Superior temporal gyrus (tissue), 1 donor: Measurements from ENCODE around the gene SLC25A1.
"Not testable (repeated sequence)": the region's sequence is repeated elsewhere in the genome, so short reads cannot be mapped to it uniquely, and the experiment has no call there.

Experiments used
- DNase-seq: peaks from one replicate; pipeline ENCODE4 v3.0.0-alpha.2; 2016; ENCODE audit errors: extremely low spot score

The SLC25A1 gene

DNA sequence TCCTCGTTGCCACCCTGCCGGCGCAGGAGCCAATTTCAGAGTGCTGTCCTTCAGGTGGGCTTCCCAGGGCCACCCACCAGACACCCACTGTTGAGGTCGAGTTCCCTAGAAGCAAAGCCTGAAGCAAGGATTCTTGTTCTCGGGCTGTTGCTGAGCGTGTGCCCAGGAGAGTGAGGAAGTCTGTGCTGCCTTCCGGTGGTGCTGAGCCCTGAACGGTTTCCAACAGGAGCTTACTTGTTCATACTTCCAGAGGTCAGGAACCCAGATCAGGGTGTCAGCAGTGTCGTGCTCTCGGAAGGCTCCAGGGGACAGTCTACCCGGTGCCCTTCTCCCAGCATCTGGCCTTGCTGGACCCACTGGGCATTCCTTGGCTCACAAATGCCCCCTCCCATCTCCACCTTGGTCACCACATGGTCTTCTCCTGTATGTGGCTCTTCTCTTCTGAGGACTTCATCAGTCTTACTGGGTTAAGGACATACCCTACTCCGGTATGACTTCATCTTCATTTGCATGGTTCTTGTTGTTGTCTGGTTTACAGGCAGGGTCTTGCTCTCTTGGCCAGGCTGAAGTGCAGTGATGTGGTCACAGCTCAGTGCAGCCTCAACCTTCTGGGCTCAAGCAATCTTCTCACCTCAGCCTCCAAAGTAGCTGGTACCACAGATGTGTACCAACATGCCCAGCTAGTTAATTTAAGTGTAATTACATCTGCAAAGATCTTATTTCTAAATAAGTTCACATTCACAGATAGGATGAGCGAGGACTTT is 11.2 kb downstream of the SLC25A1 start:
- no peak for DNase-seq

DNA sequence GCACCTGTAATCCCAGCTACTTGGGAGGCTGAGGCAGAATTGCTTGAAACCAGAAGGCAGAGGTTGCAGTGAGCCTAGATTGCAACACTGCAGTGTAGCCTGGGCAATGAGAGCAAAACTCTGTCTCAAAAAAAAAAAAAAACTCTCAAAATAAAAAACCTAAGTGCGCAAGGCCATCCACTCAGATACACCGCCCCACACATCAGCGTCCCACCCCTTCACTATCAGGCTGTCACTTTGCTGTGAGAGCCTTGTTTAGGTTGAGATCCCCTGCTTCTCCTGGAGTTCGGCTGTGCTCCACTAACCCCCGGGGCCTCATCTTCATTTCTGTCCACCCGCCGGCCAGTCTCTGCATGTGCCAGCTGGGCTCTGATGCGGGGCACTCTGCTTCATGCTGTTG is 12.1 kb downstream of the SLC25A1 start:
- no peak for DNase-seq

DNA sequence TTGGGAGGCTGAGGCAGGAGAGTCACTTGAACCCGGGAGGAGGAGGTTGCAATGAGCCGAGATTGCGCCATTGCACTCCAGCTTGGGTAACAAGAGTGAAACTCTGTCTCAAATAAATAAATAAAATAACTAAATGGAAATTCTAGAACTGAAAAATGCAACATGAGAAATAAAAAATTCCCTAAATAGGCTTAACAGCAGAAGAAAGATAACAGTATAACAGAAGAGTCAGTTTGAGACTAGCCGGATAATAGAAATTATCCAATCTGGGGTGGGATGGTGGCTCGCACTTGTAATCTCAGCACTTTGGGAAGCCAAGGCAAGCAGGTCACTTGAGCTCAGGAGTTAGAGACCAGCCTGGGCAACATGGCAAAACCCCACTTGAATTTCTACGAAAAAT is 14.1 kb downstream of the SLC25A1 start:
- no peak for DNase-seq

DNA sequence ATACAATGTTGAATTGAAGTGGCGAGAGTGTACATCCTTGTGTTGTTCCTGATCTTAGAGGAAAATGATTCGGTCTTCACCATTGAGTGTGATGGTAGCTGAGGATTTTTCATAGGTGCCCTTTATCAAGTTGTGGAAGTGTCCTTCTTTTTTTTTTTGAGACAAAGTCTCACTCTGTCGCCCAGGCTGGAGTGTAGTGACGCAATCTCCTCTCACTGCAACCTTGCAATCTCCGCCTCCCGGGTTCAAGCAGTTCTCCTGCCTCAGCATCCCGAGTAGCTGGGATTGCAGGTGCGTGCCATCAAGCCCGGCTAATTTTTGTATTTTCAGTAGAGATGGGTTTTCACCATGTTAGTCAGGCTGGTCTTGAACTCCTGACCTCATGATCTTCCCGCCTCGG is 19.9 kb downstream of the SLC25A1 start:
- not testable (repeated sequence) for DNase-seq

DNA sequence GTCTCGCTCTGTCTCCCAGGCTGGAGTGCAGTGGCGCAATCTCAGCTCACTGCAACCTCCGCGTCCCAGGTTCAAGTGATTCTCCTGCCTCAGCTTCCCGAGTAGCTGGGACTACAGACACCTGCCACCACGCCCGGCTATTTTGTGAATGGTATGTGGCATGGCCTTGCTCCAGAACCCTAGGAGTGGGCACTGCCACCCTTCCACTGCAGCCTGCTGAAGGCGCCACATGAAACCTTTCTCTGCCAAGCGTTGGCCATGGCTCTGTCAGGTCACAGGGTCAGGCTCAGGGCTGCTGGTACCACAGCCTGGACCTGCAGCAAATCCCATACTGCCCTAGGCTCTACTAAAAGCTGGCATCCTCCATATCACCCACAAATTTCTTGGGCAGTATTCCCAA is 22.4 kb downstream of the SLC25A1 start:
- not testable (repeated sequence) for DNase-seq

DNA sequence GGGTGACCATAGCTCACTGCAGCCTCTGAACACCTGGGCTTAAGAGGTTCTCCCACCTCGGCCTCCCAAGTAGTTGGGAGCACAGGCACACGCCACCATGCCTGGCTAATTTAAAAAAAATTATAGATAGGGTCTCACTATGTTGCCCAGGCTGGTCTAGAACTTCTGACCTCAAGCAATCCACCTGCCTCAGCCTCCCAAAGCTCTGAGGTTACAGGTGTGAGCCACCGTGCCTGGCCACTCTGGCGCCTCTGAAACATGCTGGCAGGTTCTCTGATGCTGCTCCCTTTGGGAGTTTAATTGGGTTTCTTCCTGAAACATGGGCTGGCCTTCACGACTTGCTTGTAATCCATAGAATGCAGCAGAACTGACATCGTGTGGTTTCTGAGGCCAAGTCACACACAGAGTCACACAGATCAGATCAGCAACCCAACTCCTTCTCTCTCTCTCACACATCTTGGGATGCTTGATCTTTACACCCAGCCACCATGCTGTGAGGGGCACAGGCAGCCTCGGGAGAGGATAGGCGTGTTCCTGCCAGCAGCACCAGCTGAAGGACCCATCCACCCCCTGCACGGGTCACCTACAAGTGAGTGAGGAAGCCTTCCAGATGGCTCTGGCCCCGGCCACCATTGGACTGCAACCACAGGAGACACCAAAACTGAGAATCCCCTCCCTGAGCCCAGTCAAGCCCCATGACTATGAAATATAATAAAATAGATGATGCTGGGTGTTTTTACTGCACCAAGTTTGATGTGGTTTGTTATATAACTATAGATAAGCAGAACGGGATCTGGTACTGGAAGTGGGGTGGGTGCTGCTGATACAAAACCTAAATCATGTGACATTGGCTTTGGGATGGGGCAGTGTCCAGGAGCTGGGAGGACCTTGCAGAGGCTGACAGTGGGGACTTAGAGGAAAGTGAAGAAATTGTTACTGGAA is 25.3 kb downstream of the SLC25A1 start:
- no peak for DNase-seq

DNA sequence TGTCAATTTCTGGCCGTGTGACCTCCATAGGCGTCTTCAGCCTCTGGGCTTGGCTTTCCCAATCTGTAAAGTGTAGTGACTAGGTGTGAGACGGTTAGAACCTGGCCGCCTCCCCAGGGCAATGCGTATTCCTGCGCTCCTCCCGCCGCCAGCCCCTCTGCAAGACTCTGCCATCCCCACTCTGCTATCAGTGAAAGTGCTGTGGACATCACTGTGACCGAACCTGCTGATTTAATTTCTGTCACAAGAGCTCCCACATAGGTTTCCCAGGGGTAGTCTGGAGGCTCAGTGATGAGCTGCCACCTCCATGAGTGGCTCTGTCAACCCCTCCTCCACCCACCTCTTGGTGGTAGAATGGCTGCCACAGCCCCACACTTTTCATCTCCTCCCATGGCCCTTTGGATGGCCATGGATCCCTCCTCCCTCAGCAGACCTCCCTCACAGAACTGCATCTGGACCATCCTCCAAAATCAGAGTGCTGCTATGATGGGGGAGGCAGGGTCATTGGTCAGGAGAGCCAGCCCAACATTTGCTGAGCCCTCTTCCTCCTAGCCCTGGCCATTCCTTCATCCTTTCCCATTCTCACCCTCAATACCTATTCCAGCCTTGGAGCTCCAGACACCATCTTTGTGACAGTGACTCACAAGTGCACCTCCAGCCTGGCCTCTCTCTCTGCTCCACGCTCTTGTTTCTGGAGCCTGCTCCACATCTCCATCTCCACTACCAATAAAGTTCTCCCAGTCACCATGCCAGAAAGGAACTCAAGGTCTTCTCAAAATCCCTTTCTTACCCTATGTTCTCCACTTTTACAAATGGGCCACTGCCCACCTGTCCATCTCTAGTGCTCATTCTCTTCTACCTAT is 27.0 kb downstream of the SLC25A1 start:
- DNase-seq: no peak

DNA sequence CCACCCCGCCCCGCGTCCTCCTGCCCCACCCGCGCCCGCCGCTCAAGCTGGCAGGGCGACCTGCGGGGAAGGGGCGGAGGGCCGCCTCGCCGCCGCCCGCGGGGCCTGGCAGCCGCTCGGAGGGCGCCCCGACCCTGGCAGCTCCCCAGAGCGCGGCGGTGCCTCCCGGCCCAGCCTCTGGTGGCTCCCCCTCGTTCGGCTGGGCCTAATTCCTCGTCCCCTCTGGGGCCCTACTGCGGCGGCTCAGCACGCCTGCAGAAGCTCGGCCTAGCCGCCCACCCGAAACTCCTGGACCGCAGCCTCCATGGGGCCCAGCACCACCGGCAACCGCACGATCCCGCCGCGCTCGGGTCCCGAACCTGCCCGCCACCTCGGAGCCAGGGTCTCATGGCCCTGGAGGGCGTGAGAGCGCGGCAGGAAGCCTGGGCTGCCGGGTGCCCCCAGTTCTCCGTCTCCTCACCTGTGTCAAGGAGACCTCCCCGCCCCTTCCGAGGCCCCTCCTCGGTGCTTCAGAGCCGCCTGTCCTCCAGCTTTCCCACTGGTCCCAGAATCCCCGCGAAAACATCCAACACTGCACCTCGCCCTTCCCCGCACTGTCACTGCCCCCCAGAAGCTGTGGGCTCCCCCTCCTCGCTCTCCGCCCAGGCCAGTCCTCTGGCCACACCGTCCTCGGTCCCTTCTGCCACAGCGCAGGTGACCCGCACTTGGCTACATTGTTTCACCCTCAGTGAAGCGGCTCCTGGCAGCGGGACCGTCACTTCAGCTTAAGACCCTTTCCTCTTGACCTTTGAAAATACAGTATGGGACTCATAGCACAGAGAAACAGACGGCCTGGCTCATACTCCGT is 27.8 kb downstream of the SLC25A1 start:
- DNase-seq: no peak

DNA sequence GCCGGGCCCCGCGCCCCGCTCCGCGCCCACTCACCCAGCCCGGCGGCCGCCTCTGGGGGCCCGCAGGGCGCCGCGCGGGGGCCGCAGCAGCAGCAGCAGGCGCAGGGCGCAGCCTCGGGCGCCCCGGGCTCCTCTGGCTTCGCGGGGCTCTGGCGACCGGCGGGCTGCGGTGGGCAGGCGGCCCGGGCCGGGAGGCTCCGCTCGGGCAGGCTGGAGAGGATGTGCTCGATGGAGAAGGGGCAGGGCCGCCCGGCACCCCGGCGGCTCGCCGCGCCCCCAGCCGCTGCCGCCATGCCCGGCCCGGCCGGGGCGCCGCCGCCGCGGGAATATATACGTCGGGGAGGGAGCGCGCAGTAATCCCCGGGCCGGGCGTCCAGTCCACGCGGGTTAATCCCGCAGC is 28.5 kb downstream of the SLC25A1 start, which contains the start of gene GSC2:
Gene GSC2, minus strand, starts transcription at position 302 of the 400 bp plus-strand sequence. Its CDS starts 9 bp downstream, at position 293.
- no peak for DNase-seq

DNA sequence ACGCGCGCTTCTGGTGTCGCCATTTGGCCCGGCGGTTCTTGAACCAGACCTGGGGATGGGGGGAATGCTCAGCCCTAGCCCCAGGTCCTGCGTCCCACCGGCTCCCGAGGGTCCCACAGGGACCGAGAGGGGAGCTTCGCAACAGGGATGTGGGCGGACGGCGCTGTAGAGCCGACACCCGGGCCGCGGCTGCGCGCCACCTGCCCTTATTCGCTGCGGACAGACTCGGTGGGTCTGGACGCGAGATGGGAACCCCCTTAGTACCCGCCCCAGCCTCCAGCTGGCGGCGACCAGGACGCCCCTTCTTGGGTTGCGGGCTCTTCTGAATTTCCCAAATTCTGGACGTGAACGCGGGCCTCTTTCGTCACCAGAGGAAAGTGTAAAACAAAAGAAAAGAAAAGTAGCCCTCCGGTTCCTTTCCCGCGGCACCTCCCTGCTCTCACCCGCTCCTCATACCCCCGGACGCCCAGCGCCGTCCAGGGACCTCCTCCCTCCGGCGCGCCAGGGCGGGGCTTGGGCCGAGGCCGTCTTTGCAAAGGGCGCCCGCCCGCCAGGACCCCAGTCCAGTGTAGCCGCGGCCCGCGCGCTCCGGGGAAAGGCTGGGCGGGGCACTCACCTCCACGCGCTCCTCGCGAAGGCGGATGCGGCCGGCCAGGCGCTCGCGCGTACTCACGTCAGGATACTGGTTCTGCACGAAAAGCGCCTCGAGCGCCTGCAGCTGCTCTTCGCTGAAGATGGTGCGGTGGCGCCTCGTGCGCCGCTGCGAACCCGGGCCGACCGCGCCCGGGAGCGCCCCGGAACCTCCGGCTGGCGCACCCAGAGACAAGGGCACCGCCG is 29.3 kb downstream of the SLC25A1 start:
- DNase-seq: no peak

DNA sequence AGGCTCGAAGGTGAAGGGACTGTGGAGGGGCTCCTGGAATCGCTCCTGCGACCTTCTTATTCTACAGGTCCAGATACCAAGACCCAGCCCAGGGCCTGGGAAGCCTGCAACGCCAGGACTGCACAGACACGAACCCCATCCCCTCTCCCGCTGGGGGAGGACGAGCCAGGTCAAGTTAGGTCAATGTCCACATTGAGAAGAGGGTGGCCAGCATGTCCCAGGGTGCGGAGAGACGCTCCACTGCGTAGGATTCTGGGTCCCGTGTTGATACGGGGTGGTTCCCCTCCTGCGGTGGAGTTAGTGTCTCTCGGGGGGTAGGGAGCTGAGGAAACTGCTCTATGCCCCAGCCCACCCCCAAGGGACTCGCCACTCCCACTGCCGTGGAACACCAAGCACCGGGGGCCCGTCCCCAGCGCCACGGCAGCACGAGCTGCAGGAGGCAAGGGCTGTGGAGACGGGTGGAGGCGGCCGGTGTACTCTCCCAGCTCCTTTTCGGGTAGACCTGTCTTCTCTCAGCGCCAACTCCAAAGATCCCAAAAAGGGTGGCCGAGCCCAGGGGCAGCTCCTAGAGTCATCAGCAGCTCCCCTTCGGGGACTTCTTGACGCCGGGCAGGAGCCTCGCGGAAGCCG is 30.0 kb downstream of the SLC25A1 start:
- DNase-seq: no peak

DNA sequence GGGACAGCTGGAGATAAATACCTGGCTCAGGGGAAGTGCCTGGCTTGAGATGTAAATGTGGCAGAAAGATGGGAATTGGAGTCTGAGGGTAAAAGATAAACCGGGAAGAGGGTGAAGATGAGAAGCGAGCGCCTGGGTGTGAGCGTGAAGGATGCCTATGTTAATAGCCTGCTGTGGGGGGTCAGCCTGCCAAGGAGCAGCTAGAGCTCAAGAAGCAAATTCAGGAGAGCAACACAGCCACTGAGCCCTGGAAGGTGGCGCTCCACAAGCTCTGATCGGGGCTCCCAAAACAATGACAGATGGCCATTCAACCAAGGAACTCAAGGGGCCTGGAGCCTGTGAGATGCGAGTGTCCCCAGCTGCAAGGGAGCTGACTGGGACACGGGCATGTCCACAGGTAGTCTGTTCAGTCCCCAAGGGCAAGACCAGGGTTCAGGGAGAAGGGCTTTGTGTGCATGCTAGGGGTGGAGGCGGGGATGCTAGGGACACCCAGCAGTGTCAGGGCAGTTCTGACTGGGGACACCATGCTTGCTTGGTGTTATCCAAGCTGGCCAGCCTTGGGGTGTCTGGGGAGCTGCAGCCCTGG is 31.2 kb downstream of the SLC25A1 start:
- no peak for DNase-seq

DNA sequence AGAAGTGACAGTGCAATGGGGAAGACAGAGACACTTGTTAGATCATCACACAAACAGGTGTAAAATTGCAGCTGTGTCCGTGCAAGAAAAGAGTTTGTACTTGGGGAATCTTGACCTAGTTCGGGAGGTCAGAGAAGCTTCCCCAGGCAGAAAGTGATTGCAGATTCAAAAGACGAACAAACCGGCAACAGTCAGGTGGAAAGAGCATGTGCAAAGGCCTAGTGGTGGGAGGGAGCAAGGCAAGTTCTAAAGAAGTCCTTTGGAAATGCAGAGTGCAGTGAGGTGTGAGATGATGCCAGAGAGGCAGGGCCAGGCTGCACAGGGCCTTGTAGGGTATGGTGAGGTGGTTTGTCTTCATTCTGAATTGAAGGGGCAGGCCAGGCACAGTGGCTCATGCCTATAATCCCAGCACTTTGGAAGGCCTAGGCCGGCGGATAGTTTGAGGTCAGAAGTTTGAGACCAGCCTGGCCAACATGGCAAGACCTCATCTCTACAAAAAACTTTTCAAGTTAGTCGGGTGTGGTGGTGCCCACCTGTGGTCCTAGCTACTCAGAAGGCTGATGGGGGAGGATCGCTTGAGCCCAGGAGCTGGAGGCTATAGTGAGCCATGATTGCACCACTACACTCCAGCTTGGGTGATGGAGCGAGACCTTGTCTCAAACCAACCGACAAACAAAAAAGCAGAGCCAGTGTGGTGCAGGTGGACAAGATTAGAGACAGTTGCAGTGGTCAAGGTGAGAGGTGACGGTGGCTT is 32.1 kb downstream of the SLC25A1 start:
- DNase-seq: no peak

DNA sequence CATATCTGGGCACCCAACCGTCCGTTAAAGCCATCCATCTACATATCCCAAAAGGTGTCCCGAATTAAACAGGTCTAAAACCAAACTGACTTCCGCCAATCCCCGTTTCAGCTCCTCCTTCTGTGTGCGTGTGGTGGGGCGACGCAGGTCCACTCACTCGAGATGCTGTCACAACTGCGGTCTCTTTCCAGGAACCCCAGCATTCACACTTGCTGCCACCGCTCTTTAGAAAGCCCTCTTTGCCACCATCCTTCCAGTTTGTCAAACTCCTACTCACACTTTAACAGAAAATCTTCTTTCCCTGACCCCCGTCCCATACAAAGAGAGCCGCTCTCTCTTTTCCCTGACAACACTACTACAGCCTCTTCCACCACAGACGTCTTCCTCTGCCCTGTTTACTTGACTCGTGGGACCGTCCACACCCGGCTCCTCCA is 34.6 kb downstream of the SLC25A1 start:
- DNase-seq: no peak

DNA sequence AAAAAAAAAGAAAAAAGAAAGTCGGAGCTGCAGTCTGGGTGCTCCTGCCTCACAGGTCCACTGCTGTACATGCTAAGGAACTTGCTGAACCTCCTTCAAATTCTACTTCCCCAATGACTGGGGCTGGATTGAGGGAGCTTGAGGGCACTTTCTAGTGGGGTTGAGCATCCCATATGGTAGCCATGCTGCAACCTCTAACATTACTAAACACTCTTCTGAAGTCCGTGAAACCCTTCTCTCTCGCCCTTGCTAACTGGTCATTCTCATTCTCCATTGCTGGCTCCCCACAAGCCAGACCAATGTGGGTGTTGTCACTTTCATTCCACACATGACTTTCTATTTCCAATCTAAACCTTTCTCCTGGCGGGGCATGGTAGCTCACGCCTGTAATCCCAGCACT is 35.3 kb downstream of the SLC25A1 start:
- DNase-seq: no peak

DNA sequence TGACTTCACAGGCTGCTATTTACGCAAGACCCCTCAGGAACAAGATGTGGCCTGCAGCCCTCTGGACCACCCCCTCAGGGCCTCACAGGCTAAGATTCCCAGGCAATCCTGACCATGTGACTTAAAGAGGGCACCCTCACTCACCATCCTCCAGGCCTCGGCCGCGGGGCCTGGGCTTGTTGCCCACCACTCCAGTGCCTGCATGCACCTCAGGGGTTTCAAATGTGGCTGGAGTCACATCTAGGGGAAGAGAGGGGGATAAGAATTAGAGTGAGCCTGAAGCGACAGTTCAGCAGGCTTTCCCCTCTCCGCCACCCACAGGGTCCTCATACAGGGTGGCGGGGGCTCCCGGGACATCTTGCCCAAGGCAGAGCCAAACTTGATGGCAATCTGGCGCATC is 36.1 kb downstream of the SLC25A1 start:
- DNase-seq: no peak

DNA sequence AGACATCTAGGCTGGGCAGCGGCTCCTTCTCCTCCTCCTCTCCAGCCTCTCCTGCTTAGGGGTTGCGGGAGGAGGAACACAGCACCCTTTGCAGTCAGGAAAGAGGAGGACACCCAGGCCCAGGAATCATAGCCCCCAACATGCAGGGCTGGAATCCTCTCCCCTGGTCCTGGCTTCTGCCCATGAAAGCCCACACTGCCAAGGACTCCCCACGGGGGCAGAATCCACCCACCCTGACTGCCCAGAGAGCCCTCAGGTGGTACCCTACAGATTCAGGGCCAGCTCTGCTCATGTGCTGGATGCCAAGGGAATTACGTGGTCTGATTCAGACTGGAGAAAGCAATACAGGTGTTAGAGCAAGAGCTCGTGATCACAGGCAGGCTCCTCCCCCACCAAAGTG is 38.6 kb downstream of the SLC25A1 start:
- DNase-seq: no peak

DNA sequence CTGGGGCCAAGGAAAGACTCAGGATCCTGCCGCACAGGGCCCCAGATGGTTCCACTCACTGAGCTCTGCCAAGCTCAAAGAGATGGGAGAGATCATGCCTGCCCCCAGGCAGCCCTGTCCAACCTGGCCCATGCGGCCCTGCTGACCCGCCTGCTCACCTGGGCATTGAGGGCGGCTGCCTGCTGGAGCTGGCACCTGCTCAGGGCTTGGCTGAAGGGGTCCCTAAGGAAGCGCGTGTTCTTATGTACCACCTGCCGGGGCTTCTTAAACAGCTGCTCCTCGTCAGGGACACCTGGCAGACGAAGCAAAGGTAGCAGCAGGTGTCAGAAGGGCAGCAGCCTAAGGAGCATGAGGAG is 39.6 kb downstream of the SLC25A1 start:
- no peak for DNase-seq
